Effector memory CD8-positive, alpha-beta T cell (primary cell): ENCODE measurements around the gene IRS2.
"Not testable (repeated sequence)": the region's sequence is repeated elsewhere in the genome, so short reads cannot be mapped to it uniquely, and the experiment has no call there.

Experiments used
- ATAC-seq: fragments of 150-1000 bp; cut with Tn5 transposase; replicated peaks from 2 replicates; pipeline ENCODE4 v1.10.0; 2021; ENCODE audit warnings: mild to moderate bottlenecking, moderate library complexity
- DNase-seq, 3 experiments: peaks; one replicate each; pipeline ENCODE4 v3.0.0; 2021
- H3K27ac Mint-ChIP-seq, 2 donors: one replicate each; pipeline ENCODE4 v1.8.0; 2022; ENCODE audit warnings: mild to moderate bottlenecking in 2 of 2, mixed read lengths in 2 of 2, moderate library complexity in 2 of 2
- H3K27me3 Mint-ChIP-seq, 2 donors: one replicate each; pipeline ENCODE4 v1.8.0; 2022; ENCODE audit warnings: mixed read lengths in 2 of 2
- H3K36me3 Mint-ChIP-seq: one replicate; pipeline ENCODE4 v1.8.0; 2022; ENCODE audit warnings: mild to moderate bottlenecking, moderate library complexity, mixed read lengths; ENCODE audit not compliant: insufficient read depth
- H3K4me1 Mint-ChIP-seq, 2 donors: one replicate each; pipeline ENCODE4 v1.8.0; 2022; ENCODE audit warnings: low read depth in 2 of 2, mixed read lengths in 2 of 2
- H3K4me3 Mint-ChIP-seq, 2 donors: one replicate each; pipeline ENCODE4 v1.8.0; 2022; ENCODE audit warnings: mild to moderate bottlenecking in 2 of 2, mixed read lengths in 2 of 2, moderate library complexity in 2 of 2
- H3K9me3 Mint-ChIP-seq, 2 donors: one replicate each; pipeline ENCODE4 v1.8.0; 2022; ENCODE audit warnings: mixed read lengths in 2 of 2
- total RNA-seq, 9 experiments: gene quantifications; one replicate each; lab custom pipeline; 2026; lab: John Stamatoyannopoulos, UW

Gene IRS2
- total RNA-seq = 7.0 to 108 (median 30.3) reads per million in 9 experiments

DNA sequence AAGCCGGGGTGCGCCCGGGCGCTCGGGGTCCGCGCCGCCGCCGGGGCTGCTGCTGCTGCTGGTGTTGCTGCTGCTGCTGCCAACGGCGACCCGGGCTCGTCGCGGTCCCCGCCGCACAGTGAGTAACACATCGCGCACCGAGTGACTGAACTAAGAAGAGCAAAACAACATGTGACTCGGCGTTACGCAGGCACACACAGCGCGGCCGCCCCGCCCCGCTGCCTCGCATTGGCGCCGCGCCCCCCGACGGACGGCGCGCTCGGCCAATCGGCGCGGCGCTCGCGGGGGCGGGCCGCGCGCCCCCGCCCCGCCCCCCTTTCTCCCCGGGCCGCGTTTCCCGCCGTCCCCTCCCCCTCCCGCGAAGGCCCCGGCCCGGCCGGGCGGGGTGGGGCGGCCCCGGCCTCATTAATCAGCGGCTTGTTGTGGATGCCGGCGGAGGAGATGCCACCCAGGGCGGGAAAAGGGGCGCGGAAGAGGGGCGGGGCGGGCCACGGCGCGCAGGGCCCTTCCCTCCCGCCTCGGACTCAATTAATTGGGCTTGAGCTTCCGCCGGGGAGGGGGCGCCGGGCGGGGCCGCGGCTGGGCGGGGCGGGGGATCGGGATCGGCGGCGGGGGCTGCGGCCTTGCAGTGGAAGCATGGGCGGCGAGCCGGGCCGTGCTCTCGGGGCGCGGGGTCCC is at the start of gene IRS2:
TSS of gene IRS2 (minus strand) at position 127 of the 678 bp plus-strand sequence. CDS start 530 bp downstream, outside the sequence.
- Mint-ChIP-seq H3K27me3 (peaks cover 0 to 8% of the 10 kb centered on the region in 2 donors), H3K27ac (no peak within 1 kb of the TSS), H3K9me3 (peaks cover 0 to 1% of the 10 kb centered on the region in 2 donors), H3K36me3 (peaks cover 29% of the 10 kb centered on the region), H3K4me3 (peak within 1 kb of the TSS; percentile 56 to 69), H3K4me1 (peaks cover 0 to 3% of the 10 kb centered on the region in 2 donors)
- ATAC-seq (peak; percentile 82), DNase-seq (peak; percentile 63 to 85 (median 82))

DNA sequence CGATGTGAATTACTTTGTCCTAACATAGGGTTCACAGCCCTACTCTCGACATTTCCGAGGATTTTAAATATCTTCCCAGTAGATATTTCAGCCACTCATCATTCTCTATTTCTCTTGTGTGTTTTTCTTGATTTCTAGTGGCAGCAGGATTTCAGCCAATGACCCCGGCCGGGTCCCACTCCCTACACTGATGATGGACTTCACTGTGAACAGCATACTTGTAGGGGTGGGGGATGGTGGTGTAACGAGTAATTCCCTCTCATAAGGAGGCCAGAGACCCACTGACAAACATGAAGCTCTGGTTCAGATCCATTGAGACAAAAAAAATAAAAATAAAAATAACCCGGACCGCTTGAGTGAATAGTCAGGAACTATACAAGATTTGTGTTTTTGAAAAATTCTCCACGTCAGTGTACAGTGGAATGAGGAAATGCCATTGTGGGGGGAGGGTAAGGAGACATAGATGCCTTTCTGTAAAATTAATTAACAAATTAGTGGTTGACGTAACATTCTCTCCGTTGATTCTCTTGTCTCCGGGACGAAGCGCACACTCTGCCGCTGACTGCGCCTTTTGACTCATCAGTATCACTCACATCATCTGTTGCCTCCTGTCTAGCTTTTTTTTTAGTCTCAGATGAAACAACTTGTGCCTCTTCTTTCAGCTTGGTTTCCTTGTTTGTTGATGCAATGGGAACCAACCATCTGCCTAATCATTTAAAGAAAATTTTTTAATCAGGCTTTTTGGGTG is 48.8 kb upstream of the IRS2 start:
- Mint-ChIP-seq H3K36me3 (no peaks in the 10 kb centered on the region), H3K4me1 (no peaks in the 10 kb centered on the region), H3K27me3 (peaks cover 0 to 54% of the 10 kb centered on the region in 2 donors), H3K9me3 (peaks cover 0 to 3% of the 10 kb centered on the region in 2 donors), H3K27ac (no peak overlapping the region), H3K4me3 (no peak overlapping the region)
- DNase-seq = no peak
- no peak for ATAC-seq

- ATAC-seq (no peak), DNase-seq (no peak)
- Mint-ChIP-seq H3K9me3 (peaks cover 0 to 2% of the 10 kb centered on the region in 2 donors), H3K36me3 (no peaks in the 10 kb centered on the region), H3K27me3 (peaks cover 0 to 46% of the 10 kb centered on the region in 2 donors), H3K4me1 (no peaks in the 10 kb centered on the region), H3K27ac (no peak overlapping the region), H3K4me3 (no peak overlapping the region)
These were observed 47.6 kb upstream of the IRS2 start for GRCh38 chr13:109833940-109834339.

DNA sequence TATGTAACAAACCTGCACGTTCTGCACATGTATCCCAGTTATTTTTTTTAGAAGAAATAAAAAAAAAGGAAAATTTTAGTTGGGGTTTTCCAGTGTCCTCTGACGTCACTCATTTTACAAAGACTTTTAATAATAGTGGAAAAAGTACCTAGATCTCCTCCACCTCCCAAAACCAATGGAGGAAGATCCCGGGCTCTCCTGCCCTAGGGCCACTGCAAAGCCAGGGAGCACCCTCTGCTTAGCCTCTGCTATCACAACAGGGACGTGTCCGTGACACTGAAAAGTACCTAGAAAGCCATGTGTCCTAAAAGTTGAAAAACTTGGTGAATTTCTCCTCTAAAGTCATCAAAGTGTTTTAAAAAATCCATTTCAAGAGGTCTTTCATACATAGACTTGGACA is 46.7 kb upstream of the IRS2 start:
- H3K27ac Mint-ChIP-seq = no peak overlapping the region
- peaks cover 0 to 1% of the 10 kb centered on the region in 2 donors for H3K9me3 Mint-ChIP-seq
- DNase-seq (no peak), ATAC-seq (no peak)
- H3K4me1 Mint-ChIP-seq = no peaks in the 10 kb centered on the region
- no peaks in the 10 kb centered on the region for H3K36me3 Mint-ChIP-seq
- H3K4me3 Mint-ChIP-seq = no peak overlapping the region
- peaks cover 0 to 43% of the 10 kb centered on the region in 2 donors for H3K27me3 Mint-ChIP-seq

DNA sequence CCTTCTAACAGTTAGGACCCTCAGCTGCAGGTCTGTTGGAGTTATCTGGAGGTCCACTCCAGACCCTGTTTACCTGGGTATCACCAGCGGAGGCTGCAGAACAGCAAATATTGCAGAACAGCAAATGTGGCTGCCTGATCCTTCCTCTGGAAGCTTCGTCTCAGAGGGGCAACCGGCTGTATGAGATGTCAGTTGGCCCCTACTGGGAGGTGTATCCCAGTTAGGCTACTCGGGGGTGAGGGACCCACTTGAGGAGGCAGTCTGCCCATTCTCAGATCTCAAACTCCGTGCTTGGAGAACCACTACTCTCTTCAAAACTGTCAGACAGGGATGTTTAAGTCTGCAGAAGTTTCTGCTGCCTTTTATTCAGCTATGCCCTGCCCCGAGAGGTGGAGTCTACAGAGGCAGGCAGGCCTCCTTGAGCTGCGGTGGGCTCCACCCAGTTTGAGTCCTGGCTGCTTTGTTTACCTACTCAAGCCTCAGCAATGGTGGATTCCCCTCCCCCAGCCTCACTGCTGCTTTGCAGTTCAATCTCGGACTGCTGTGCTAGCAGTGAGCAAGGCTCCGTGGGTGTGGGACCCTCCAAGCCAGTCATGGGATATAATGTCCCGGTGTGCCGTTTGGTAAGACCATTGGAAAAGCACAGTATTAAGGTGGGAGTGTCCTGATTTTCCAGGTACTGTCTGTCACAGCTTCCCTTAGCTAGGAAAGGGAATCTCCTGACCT is 42.4 kb upstream of the IRS2 start:
- not testable (repeated sequence) for H3K36me3 Mint-ChIP-seq, H3K4me3 Mint-ChIP-seq, H3K4me1 Mint-ChIP-seq, DNase-seq, ATAC-seq, H3K9me3 Mint-ChIP-seq, H3K27ac Mint-ChIP-seq
- H3K27me3 Mint-ChIP-seq = peaks cover 0 to 17% of the 10 kb centered on the region in 2 donors

DNA sequence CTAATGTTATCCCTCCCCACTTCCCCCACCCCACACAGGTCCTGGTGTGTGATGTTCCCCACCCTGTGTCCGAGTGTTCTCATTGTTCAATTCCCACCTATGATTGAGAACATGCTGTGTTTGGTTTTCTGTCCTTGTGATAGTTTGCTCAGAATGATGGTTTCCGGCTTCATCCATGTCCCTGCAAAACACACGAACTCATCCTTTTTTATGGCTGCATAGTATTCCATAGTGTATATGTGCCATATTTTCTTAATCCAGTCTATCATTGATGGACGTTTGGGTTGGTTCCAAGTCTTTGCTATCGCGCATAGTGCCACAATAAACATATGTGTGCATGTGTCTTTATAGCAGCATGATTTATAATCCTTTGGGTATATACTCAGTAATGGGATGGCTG is 36.8 kb upstream of the IRS2 start:
- not testable (repeated sequence) for DNase-seq, ATAC-seq, H3K27ac Mint-ChIP-seq, H3K36me3 Mint-ChIP-seq, H3K4me3 Mint-ChIP-seq, H3K4me1 Mint-ChIP-seq
- H3K9me3 Mint-ChIP-seq = peaks cover 8 to 11% of the 10 kb centered on the region in 2 donors
- peaks cover 0 to 15% of the 10 kb centered on the region in 2 donors for H3K27me3 Mint-ChIP-seq

DNA sequence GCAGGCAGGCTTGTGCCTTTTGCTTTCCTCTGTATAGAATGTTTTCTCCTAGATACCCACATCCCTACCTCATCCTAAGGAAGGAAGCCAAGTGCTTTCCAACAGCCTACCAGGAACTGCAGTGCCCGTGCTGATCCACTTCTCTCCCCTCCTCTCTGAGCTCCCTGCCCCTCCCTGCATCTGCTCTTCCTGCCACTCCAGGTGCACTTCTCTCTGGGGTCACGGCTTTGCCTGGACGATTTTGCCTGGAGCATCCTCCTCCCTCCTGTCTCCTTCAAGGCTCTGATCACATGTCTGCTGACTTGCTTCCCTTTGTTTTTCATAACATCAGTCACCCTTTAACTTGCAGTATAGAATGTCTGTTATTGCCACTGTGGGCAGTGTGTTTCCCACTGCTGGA is 34.7 kb upstream of the IRS2 start:
- H3K4me1 Mint-ChIP-seq = no peaks in the 10 kb centered on the region
- no peak for DNase-seq
- no peak overlapping the region for H3K4me3 Mint-ChIP-seq
- H3K27me3 Mint-ChIP-seq = peaks cover 0 to 31% of the 10 kb centered on the region in 2 donors
- no peak overlapping the region for H3K27ac Mint-ChIP-seq
- ATAC-seq = no peak
- no peaks in the 10 kb centered on the region for H3K36me3 Mint-ChIP-seq
- H3K9me3 Mint-ChIP-seq = peaks cover 8 to 11% of the 10 kb centered on the region in 2 donors

DNA sequence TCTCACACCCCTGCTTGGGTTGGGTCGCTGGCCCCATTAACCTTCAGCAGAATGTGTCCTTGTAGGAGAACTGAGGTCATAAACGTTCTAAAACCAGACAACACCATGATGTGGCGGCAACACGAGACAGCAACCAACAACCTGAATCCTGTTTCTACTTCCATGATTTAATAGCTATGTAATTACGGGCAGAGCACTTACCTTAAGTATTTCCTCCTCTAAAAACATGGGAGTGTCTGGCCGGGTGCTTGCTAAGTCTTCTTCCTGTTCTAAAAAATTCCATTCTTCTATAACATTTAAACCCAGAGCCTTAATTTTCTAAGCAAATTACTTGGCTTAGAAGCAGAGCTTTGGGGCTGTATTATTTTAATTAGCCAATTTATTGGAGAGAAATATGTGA is 33.5 kb upstream of the IRS2 start:
- no peak overlapping the region for H3K27ac Mint-ChIP-seq
- DNase-seq (no peak), ATAC-seq (no peak)

DNA sequence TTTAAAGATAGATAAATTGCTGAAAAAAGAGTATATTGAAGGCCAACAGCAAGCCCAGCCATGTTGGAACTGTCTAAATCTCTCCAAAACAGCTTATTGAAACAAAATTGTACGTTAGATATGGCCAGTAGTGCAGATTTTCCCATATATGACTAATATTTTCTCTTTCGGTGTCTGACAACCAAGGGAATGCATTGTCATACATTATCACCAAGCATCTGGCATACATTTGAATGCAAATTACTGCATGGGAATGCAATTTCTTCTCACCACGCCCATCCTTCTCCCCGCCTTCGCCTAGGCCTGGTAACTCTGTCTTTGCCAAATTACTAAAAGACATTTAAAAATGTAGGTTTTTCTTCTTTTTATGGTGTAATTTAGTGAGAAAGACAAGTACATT is 32.5 kb upstream of the IRS2 start:
- Mint-ChIP-seq H3K27me3 (peaks cover 0 to 31% of the 10 kb centered on the region in 2 donors), H3K4me3 (no peak overlapping the region), H3K4me1 (no peaks in the 10 kb centered on the region), H3K36me3 (no peaks in the 10 kb centered on the region), H3K9me3 (peaks cover 4 to 11% of the 10 kb centered on the region in 2 donors), H3K27ac (no peak overlapping the region)
- ATAC-seq (no peak), DNase-seq (no peak)

More for the DNA sequence above, 33.5 kb upstream of the IRS2 start:
- Mint-ChIP-seq H3K9me3 (peaks cover 4 to 11% of the 10 kb centered on the region in 2 donors), H3K4me1 (no peaks in the 10 kb centered on the region), H3K36me3 (no peaks in the 10 kb centered on the region), H3K27me3 (peaks cover 0 to 31% of the 10 kb centered on the region in 2 donors), H3K4me3 (no peak overlapping the region)

- Mint-ChIP-seq H3K36me3 (no peaks in the 10 kb centered on the region), H3K4me1 (no peaks in the 10 kb centered on the region)
These were observed 31.5 kb upstream of the IRS2 start for GRCh38 chr13:109817591-109818535.

DNA sequence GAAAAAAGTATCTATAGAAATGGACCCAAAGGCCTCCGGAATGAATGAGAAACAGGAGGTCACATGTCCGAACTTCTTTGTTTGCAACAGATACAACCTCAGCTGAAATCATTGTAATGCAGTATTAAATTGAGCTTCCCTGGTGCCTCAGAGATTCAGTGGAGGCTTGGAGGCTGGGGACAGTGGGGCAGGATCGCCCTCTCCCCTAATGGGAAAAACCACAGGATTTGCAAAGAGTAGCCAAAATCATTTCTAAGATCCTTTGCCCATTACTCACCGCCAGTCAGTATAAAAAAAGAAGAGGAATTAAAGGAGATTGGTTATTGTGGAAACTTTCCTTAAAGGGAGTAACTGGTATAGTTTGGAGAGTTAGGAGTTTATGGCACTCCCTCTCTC is 30.4 kb upstream of the IRS2 start:
- Mint-ChIP-seq H3K4me3 (no peak overlapping the region), H3K9me3 (peaks cover 2 to 11% of the 10 kb centered on the region in 2 donors), H3K27ac (no peak overlapping the region), H3K27me3 (peaks cover 0 to 48% of the 10 kb centered on the region in 2 donors), H3K36me3 (no peaks in the 10 kb centered on the region), H3K4me1 (no peaks in the 10 kb centered on the region)
- DNase-seq = no peak
- no peak for ATAC-seq

More at GRCh38 chr13:109817591-109818535, 31.5 kb upstream of the IRS2 start:
- Mint-ChIP-seq H3K4me3 (no peak overlapping the region), H3K27me3 (peaks cover 0 to 40% of the 10 kb centered on the region in 2 donors), H3K9me3 (peaks cover 2 to 11% of the 10 kb centered on the region in 2 donors), H3K27ac (no peak overlapping the region)
- DNase-seq (no peak), ATAC-seq (no peak)

GRCh38 chr13:109816112-109816807 is 29.9 kb upstream of the IRS2 start:
- Mint-ChIP-seq H3K4me3 (no peak overlapping the region), H3K27ac (no peak overlapping the region), H3K9me3 (peaks cover 1 to 8% of the 10 kb centered on the region in 2 donors), H3K36me3 (no peaks in the 10 kb centered on the region), H3K4me1 (no peaks in the 10 kb centered on the region), H3K27me3 (peaks cover 0 to 50% of the 10 kb centered on the region in 2 donors)
- ATAC-seq (no peak), DNase-seq (no peak)
